SU-DHL-6 (cell line): ENCODE data around the gene DIPK1A.

Source experiments
- H2AFZ ChIP-seq: fragments of 200-600 bp; sonication (generic); 2 replicates; pipeline ENCODE4 v1.6.1; 2014; ENCODE audit warnings: low read depth, mild to moderate bottlenecking, moderate library complexity, mixed read lengths, antibody characterized with exemption, low read length; ENCODE audit not compliant: severe bottlenecking
- H3F3A ChIP-seq: fragments of 200-600 bp; shearing (Covaris generic); 2 replicates; pipeline ENCODE4 v1.6.0; 2016; ENCODE audit warnings: antibody characterized with exemption, mild to moderate bottlenecking; ENCODE audit not compliant: insufficient read depth
- H3K27ac ChIP-seq: fragments of 200-600 bp; sonication (generic); 2 replicates; pipeline ENCODE4 v1.5.1; 2016; ENCODE audit warnings: low read depth, mild to moderate bottlenecking, low read length, moderate library complexity, mixed read lengths
- H3K27me3 ChIP-seq: fragments of 200-600 bp; sonication (generic), shearing (Covaris generic); 2 replicates; pipeline ENCODE4 v1.6.0; 2014; ENCODE audit warnings: mild to moderate bottlenecking, low read length
- H3K36me3 ChIP-seq: fragments of 200-600 bp; sonication (generic); 2 replicates; pipeline ENCODE4 v1.6.1; 2014; ENCODE audit warnings: mild to moderate bottlenecking, low read length, mixed read lengths
- H3K4me2 ChIP-seq: fragments of 300-600, 200-600 bp; shearing (Covaris generic), sonication (generic); 2 replicates; pipeline ENCODE4 v1.6.0; 2014; ENCODE audit warnings: low read length, low read depth, mild to moderate bottlenecking; ENCODE audit not compliant: poor library complexity, severe bottlenecking
- H3K4me3 ChIP-seq: fragments of 200-600 bp; sonication (generic); 2 replicates; pipeline ENCODE4 v1.5.1; 2014; ENCODE audit warnings: antibody characterized with exemption, low read length, mild to moderate bottlenecking, mixed read lengths; ENCODE audit not compliant: insufficient read depth, poor library complexity, severe bottlenecking
- H3K79me2 ChIP-seq: fragments of 200-600 bp; sonication (generic); 2 replicates; pipeline ENCODE4 v1.6.1; 2014; ENCODE audit warnings: mild to moderate bottlenecking, low read length, moderate library complexity; ENCODE audit not compliant: insufficient read depth
- H3K9ac ChIP-seq: fragments of 200-600 bp; sonication (generic); 2 replicates; pipeline ENCODE4 v1.7.0; 2014; ENCODE audit warnings: mild to moderate bottlenecking, low read length
- H3K9me2 ChIP-seq: fragments of 200-600 bp; sonication (generic); replicated peaks from 2 replicates; pipeline ENCODE4 v1.6.1; 2014; ENCODE audit warnings: low read length; ENCODE audit not compliant: insufficient read depth
- H3K9me3 ChIP-seq: fragments of 200-600 bp; sonication (generic); 2 replicates; pipeline ENCODE4 v1.6.1; 2014; ENCODE audit warnings: low read length, mixed read lengths; ENCODE audit not compliant: insufficient read depth
- H4K20me1 ChIP-seq: fragments of 200-600 bp; sonication (generic); 2 replicates; pipeline ENCODE4 v1.6.1; 2014; ENCODE audit warnings: low read depth, mild to moderate bottlenecking, antibody characterized with exemption, low read length, moderate library complexity, mixed read lengths
- CTCF ChIP-seq: fragments of 200-600 bp; sonication (generic); IDR thresholded peaks from one replicate; pipeline ENCODE4 v1.5.1; 2017; ENCODE audit warnings: antibody characterized with exemption, mild to moderate bottlenecking, low read length, moderate library complexity; ENCODE audit not compliant: insufficient read depth, poor library complexity, severe bottlenecking
- EZH2phosphoT487 ChIP-seq: fragments of 200-600 bp; sonication (generic), shearing (Covaris generic); conservative IDR thresholded peaks from 2 replicates; pipeline ENCODE4 v1.6.1; 2018; ENCODE audit warnings: mild to moderate bottlenecking, antibody characterized with exemption, low read length, moderate library complexity, mixed read lengths

The DIPK1A gene

GRCh38 chr1:92910081-92910480 lies 51.2 kb downstream of the DIPK1A start:
- peaks cover 16% of the 10 kb centered on the region for H3F3A ChIP-seq
- H3K27ac ChIP-seq, result no peak overlapping the region
- TF ChIP-seq CTCF, result no peak

DNA sequence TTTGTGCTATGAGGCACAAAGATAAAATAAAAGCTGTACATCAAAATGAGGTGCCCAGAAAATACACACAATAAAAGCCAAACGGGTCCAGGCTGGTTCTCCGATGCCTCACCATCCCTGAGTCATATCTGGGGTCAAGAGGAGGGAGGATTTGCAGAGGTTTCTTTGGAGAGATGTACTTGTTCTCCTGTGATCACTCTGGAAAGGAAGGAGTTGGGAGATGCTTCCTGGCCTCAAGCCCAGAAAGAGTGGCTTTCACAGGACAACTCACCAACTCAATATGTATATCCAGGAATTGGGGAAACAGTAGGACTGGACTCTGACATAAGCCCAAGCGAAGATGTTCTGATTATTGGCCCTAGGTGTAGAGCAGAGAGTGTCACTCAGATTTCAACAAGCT lies 51.9 kb downstream of the DIPK1A start:
- no peaks in the 10 kb centered on the region for H3K27me3 ChIP-seq
- peaks cover 12% of the 10 kb centered on the region for H4K20me1 ChIP-seq
- no peaks in the 10 kb centered on the region for H3K9me2 ChIP-seq
- H3K9ac ChIP-seq, result no peak overlapping the region
- peaks cover 16% of the 10 kb centered on the region for H3F3A ChIP-seq
- no peak for TF ChIP-seq EZH2phosphoT487
- peaks cover 96% of the 10 kb centered on the region for H3K79me2 ChIP-seq
- no peak overlapping the region for H2AFZ ChIP-seq
- no peak overlapping the region for H3K27ac ChIP-seq
- no peak overlapping the region for H3K4me3 ChIP-seq
- no peaks in the 10 kb centered on the region for H3K9me3 ChIP-seq
- peaks cover 16% of the 10 kb centered on the region for H3K36me3 ChIP-seq
- H3K4me2 ChIP-seq, result no peak overlapping the region

More at GRCh38 chr1:92910081-92910480, 51.2 kb downstream of the DIPK1A start:
- Histone ChIP-seq H3K9me2 (no peaks in the 10 kb centered on the region), H3K4me3 (no peak overlapping the region), H3K79me2 (peaks cover 93% of the 10 kb centered on the region), H3K27me3 (no peaks in the 10 kb centered on the region), H3K9me3 (no peaks in the 10 kb centered on the region), H2AFZ (no peak overlapping the region), H3K9ac (no peak overlapping the region), H3K36me3 (peaks cover 16% of the 10 kb centered on the region), H3K4me2 (no peak overlapping the region), H4K20me1 (peaks cover 12% of the 10 kb centered on the region)

GRCh38 chr1:92907949-92908684 lies 53.1 kb downstream of the DIPK1A start:
- Histone ChIP-seq H3K36me3 (peaks cover 16% of the 10 kb centered on the region), H3K4me3 (no peak overlapping the region), H4K20me1 (0 out of 2 replicates have a peak, but pooled peaks cover 4% of the 10 kb centered on the region), H2AFZ (no peak overlapping the region), H3K9me2 (no peaks in the 10 kb centered on the region), H3F3A (peaks cover 7% of the 10 kb centered on the region; the same call in 1 of the 2 replicates), H3K27ac (no peak overlapping the region), H3K9me3 (no peaks in the 10 kb centered on the region), H3K27me3 (no peaks in the 10 kb centered on the region), H3K79me2 (peaks cover 95% of the 10 kb centered on the region), H3K9ac (no peak overlapping the region), H3K4me2 (no peak overlapping the region)
- no peak for TF ChIP-seq CTCF
- no peak for TF ChIP-seq EZH2phosphoT487

DNA sequence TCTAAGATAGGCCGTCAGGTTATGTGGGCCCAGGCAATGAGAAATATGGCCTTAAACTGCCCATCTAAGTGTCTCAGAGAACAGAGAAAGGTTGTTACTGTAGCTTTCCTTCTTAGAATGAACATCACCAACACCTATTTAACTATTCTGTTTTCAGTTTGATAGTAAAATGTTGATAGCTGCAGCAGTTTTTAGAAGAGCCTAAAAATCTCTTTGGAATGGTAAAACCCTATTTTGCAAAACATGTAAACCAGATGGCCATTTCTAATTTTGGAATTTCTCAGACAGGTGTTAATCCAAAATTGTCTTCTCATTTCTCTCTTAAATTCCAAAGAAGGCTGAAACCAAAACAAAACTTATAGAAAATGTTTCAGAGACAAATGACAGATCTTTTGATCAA lies 57.5 kb downstream of the DIPK1A start:
- no peak overlapping the region for H3K27ac ChIP-seq
- H3K4me3 ChIP-seq, result no peak overlapping the region
- no peaks in the 10 kb centered on the region for H3K9me3 ChIP-seq
- no peaks in the 10 kb centered on the region for H3F3A ChIP-seq
- no peaks in the 10 kb centered on the region for H3K27me3 ChIP-seq
- H3K36me3 ChIP-seq, result peaks cover 10% of the 10 kb centered on the region
- H2AFZ ChIP-seq, result no peak overlapping the region
- no peak overlapping the region for H3K9ac ChIP-seq
- peaks cover 88% of the 10 kb centered on the region for H3K79me2 ChIP-seq
- TF ChIP-seq EZH2phosphoT487 (no peak), CTCF (no peak)
- no peaks in the 10 kb centered on the region for H3K9me2 ChIP-seq
- H3K4me2 ChIP-seq, result no peak overlapping the region
- no peaks in the 10 kb centered on the region for H4K20me1 ChIP-seq
